ENCODE data around the gene CFAP53. TPM values are rescaled to one million over a fixed set of nuclear protein-coding genes. Genes with fewer than 3 reads are reported as not detected.

CFAP53 gene
- total and polyA plus RNA-seq, 12 donors: 0.09 to 0.44 (median 0.18) TPM; not detected in 4

DNA sequence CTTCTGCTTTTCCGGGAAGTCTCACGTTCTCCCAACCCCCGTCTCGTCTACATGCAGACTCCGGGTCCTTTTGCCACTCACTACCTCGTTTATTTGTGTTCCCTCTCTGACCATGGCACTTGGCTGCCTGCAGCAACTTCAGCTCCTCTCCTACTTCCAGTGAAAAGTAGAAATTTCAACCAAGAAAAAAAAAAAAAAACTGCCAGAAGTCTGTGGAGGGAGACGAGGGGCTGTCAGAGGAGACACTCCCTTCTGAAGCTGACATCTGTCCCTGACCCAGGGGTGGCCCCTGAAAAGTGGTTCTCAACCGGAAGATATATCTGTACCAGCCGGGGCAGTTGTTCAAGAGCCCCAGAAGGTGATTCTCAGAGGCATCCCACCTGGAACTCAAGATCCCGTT lies 70.6 kb downstream of the CFAP53 start:
- Histone ChIP-seq H3K4me3 (no peak overlapping the region), H3K4me1 (peaks cover 0 to 13% (median 11%) of the 10 kb centered on the region in 9 donors), H3K36me3 (no peaks in the 10 kb centered on the region), H3K27me3 (peaks cover 16 to 92% (median 77%) of the 10 kb centered on the region in 7 donors), H3K27ac (no peak overlapping the region), H3K9me3 (peaks cover 0 to 5% (median 0%) of the 10 kb centered on the region in 11 donors)
- intact Hi-C loops (cut with DNase I): loop anchor here in 4 of 10 donors (5.0 to 10.0 kb wide), 5 partner anchors 181 to 681 kb away; no protein-coding TSS in a partner anchor
- TF ChIP-seq, protein P1, sequence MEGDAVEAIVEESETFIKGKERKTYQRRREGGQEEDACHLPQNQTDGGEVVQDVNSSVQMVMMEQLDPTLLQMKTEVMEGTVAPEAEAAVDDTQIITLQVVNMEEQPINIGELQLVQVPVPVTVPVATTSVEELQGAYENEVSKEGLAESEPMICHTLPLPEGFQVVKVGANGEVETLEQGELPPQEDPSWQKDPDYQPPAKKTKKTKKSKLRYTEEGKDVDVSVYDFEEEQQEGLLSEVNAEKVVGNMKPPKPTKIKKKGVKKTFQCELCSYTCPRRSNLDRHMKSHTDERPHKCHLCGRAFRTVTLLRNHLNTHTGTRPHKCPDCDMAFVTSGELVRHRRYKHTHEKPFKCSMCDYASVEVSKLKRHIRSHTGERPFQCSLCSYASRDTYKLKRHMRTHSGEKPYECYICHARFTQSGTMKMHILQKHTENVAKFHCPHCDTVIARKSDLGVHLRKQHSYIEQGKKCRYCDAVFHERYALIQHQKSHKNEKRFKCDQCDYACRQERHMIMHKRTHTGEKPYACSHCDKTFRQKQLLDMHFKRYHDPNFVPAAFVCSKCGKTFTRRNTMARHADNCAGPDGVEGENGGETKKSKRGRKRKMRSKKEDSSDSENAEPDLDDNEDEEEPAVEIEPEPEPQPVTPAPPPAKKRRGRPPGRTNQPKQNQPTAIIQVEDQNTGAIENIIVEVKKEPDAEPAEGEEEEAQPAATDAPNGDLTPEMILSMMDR (IDR thresholded peaks at IDR 0.05): no peak
- ATAC-seq (no peak), DNase-seq (no peak)
- WGBS, 2 donors: 32 to 37% methylated on average over 10 of the region's 10 CpGs

- Histone ChIP-seq H3K36me3 (no peaks in the 10 kb centered on the region), H3K4me1 (peaks cover 0 to 13% (median 11%) of the 10 kb centered on the region in 9 donors), H3K27ac (no peak within 1 kb of the TSS), H3K9me3 (no peaks in the 10 kb centered on the region), H3K27me3 (peaks cover 16 to 92% (median 79%) of the 10 kb centered on the region in 7 donors), H3K4me3 (peak within 1 kb of the TSS; percentile 21 to 60 (median 53))
- WGBS, 2 donors: 1% methylated on average over 107 to 114 of the region's 115 CpGs
- ATAC-seq (peak; percentile 46 to 90 (median 64)), DNase-seq (peak in 1 of 2 donors; percentile 25)
- TF ChIP-seq, protein P1 (IDR thresholded peaks at IDR 0.05): peak in 8 of 9 donors; percentile 7 to 56 (median 30)
- intact Hi-C loops (cut with DNase I): loop anchor here in 5 of 10 donors (5.0 to 10.0 kb wide), 5 partner anchors 180 to 680 kb away; no protein-coding TSS in a partner anchor
Observed at GRCh38 chr18:50194631-50195532, 71.4 kb downstream of the CFAP53 start, which contains the start of gene MYO5B. Gene MYO5B, minus strand, starts transcription at chr18:50195147. Its CDS starts 354 bp downstream, at chr18:50194793.

GRCh38 chr18:50193796-50194630 lies 72.3 kb downstream of the CFAP53 start:
- Histone ChIP-seq H3K27me3 (peaks cover 16 to 94% (median 74%) of the 10 kb centered on the region in 7 donors), H3K27ac (no peak overlapping the region), H3K4me3 (peak overlapping the region; percentile 21 to 60 (median 53)), H3K4me1 (peaks cover 0 to 13% (median 11%) of the 10 kb centered on the region in 9 donors), H3K9me3 (no peaks in the 10 kb centered on the region), H3K36me3 (no peaks in the 10 kb centered on the region)
- TF ChIP-seq, protein P1 (IDR thresholded peaks at IDR 0.05): no peak
- peak in 1 of 2 donors; percentile 15 for DNase-seq
- 1% methylated on average over 68 of the region's 68 CpGs for WGBS, 2 donors
- peak in 3 of 8 donors; percentile 10 to 26 (median 11) for ATAC-seq
- intact Hi-C loops (cut with DNase I): loop anchor here in 4 of 10 donors (5.0 to 10.0 kb wide), 4 partner anchors 179 to 679 kb away; no protein-coding TSS in a partner anchor

Measured in heart right ventricle (tissue), 16 donors.